A549 (cell line): Measurements from ENCODE around the gene PIK3R6. TPM values are rescaled to one million over a fixed set of nuclear protein-coding genes. Genes with fewer than 3 reads are reported as not detected.

Experiments
- ATAC-seq, 2 experiments: fragments of 200-7000 bp in 1 of 2; fragments of >200 bp in 1 of 2; cut with Nextera tagmentation in 1 of 2; cut with Tn5 transposase in 1 of 2; 3 replicates each; pipeline versions ENCODE4 v1.8.0 to v1.9.1; 2018 to 2020; ENCODE audit warnings: mild to moderate bottlenecking in 1 of 2, moderate library complexity in 1 of 2
- CTCF ChIA-PET: fragments of 300-600 bp; sonication (Branson Sonifier 250); formaldehyde crosslinking; extraction: SDS; loops from one replicate; lab custom pipeline; 2021; ENCODE audit warnings: antibody characterized with exemption, inconsistent platforms; lab: Yijun Ruan, JAX
- POLR2A ChIA-PET: fragments of 350-600 bp; formaldehyde crosslinking; extraction: SDS; loops from one replicate; lab custom pipeline; 2021; ENCODE audit warnings: antibody characterized with exemption, inconsistent platforms; lab: Yijun Ruan, JAX
- DNase-seq, 2 experiments: peaks; one replicate each; pipeline versions ENCODE4 v3.0.0 to v3.0.0-alpha.2; 2011 to 2016; ENCODE audit warnings: low read depth in 1 of 2, low spot score in 1 of 2
- FAIRE-seq: peaks from 2 replicates; lab custom pipeline; 2011; peaks lifted over from hg19 to GRCh38; lab: Jason Lieb, UNC
- H3K27ac ChIP-seq, 2 experiments: fragments of >200 bp; sonication (Bioruptor Twin); formaldehyde crosslinking; 3 replicates each; pipeline ENCODE4 v1.5.1; 2016 to 2017
- H3K4me1 ChIP-seq: fragments of >200 bp; sonication (Bioruptor Twin); formaldehyde crosslinking; 3 replicates; pipeline ENCODE4 v1.6.1; 2016
- H3K4me2 ChIP-seq: fragments of >200 bp; sonication (Bioruptor Twin); formaldehyde crosslinking; 3 replicates; pipeline ENCODE4 v1.6.1; 2016
- H3K4me3 ChIP-seq: fragments of >200 bp; sonication (Bioruptor Twin); formaldehyde crosslinking; 3 replicates; pipeline ENCODE4 v1.5.1; 2016
- H3K9me3 ChIP-seq: fragments of >200 bp; sonication (Bioruptor Twin); formaldehyde crosslinking; 3 replicates; pipeline ENCODE4 v1.6.1; 2016
- BHLHE40 ChIP-seq: IDR thresholded peaks from 2 replicates; pipeline ENCODE4 v1.6.1; 2012; ENCODE audit warnings: low read depth, low read length, inconsistent platforms
- CHD2 ChIP-seq: fragments of 150-350 bp; IDR thresholded peaks from 2 replicates; pipeline ENCODE4 v1.6.1; 2014; ENCODE audit warnings: low read length; ENCODE audit not compliant: partially characterized antibody
- EHMT2 ChIP-seq: fragments of 200-600 bp; sonication (generic); IDR thresholded peaks from 2 replicates; pipeline ENCODE4 v1.6.1; 2016; ENCODE audit warnings: antibody characterized with exemption, low read depth, mild to moderate bottlenecking, moderate library complexity
- ESRRA ChIP-seq: fragments of 150-350 bp; IDR thresholded peaks from 2 replicates; pipeline ENCODE4 v1.6.1; 2014; ENCODE audit warnings: mild to moderate bottlenecking, low read length, borderline replicate concordance
- GATA3 ChIP-seq: IDR thresholded peaks from 2 replicates; pipeline ENCODE4 v1.6.1; 2012; ENCODE audit warnings: borderline replicate concordance
- POLR2AphosphoS2 ChIP-seq: conservative IDR thresholded peaks from 2 replicates; pipeline ENCODE4 v1.6.1; 2012; ENCODE audit warnings: low read length, improper control_type of control experiment, inconsistent platforms
- RAD21 ChIP-seq, 2 experiments: fragments of >200 bp in 1 of 2; sonication (Bioruptor Twin) in 1 of 2; formaldehyde crosslinking in 1 of 2; IDR thresholded peaks in 1 of 2; conservative IDR thresholded peaks in 1 of 2; 2 replicates in 1 of 2; 3 replicates in 1 of 2; pipeline ENCODE4 v1.6.1; 2012 to 2018; ENCODE audit warnings: inconsistent platforms in 1 of 2
- RFX5 ChIP-seq: fragments of 450-650 bp; IDR thresholded peaks from 2 replicates; pipeline ENCODE4 v1.7.1; 2014; ENCODE audit warnings: antibody characterized with exemption, mild to moderate bottlenecking, moderate library complexity
- TFCP2L1 ChIP-seq: fragments of 250-450 bp; sonication (Bioruptor Pico); IDR thresholded peaks from 2 replicates; pipeline ENCODE4 v1.5.0; 2021; ENCODE audit warnings: mild to moderate bottlenecking
- ZNF302 ChIP-seq: fragments of 250-450 bp; sonication (Bioruptor Pico); IDR thresholded peaks from 2 replicates; pipeline ENCODE4 v1.9.0; 2021; ENCODE audit warnings: inconsistent platforms, mild to moderate bottlenecking, moderate library complexity
- ZSCAN20 ChIP-seq: fragments of 250-450 bp; sonication (Bioruptor Pico); IDR thresholded peaks from 2 replicates; pipeline ENCODE4 v1.8.0; 2022; ENCODE audit warnings: mild to moderate bottlenecking, moderate library complexity
- WGBS: methylation state at CpG from one replicate; pipeline ENCODE4 v1.1.6; 2017; ENCODE audit errors: missing lambda C conversion rate; 5-methylcytosine and 5-hydroxymethylcytosine counted together
- polyA plus RNA-seq, 4 experiments: library from polyadenylated mRNA; depleted of rRNA in 3 of 4; stranded (reverse); fragments of >200 nt; fragmentation: RNase III in 1 of 4; extraction: RNeasy Plus Mini Kit Qiagen cat#74134 plus additional on column Dnase treatment in 1 of 4; gene quantifications; 2 replicates in 3 of 4; 3 replicates in 1 of 4; pipeline ENCODE4 v1.2.3, GENCODE V29; 2011 to 2017
- TF ChIP-seq, protein P1 (sequence below): fragments of >200 bp; sonication (Bioruptor Twin); formaldehyde crosslinking; IDR thresholded peaks from 3 replicates; pipeline ENCODE4 v1.5.1; 2016
- TF ChIP-seq, protein P2 (sequence below): fragments of 150-350 bp; IDR thresholded peaks from 2 replicates; pipeline ENCODE4 v1.6.1; 2014; ENCODE audit warnings: low read depth, mild to moderate bottlenecking, low read length
- TF ChIP-seq, protein P3 (sequence below): fragments of 250-450 bp; sonication (Bioruptor Pico); IDR thresholded peaks from 2 replicates; pipeline ENCODE4 v1.5.0; 2020; ENCODE audit warnings: low read depth, mild to moderate bottlenecking, moderate library complexity
- TF ChIP-seq, protein P4 (sequence below): fragments of >200 bp; sonication (Bioruptor Twin); formaldehyde crosslinking; IDR thresholded peaks from 3 replicates; pipeline ENCODE4 v1.6.1; 2016
- TF ChIP-seq, protein P5 (sequence below): fragments of 450-650 bp; IDR thresholded peaks from 2 replicates; pipeline ENCODE4 v1.6.1; 2014; ENCODE audit warnings: antibody characterized with exemption

PIK3R6 gene
- polyA plus RNA-seq, 2 of the 4 experiments (the other 2 are of a cell fraction) = not detected

- POLR2A ChIA-PET = no interaction called here
- 0 out of 3 replicates have a peak, but pooled peaks cover 3% of the 10 kb centered on the region for H3K9me3 ChIP-seq
- no peak overlapping the region for H3K4me3 ChIP-seq
- H3K27ac ChIP-seq = no peak overlapping the region
- WGBS = 70% methylated on average over 11 of the region's 12 CpGs
- H3K4me2 ChIP-seq = no peak overlapping the region
- DNase-seq = no peak
- TF ChIP-seq, protein P1, sequence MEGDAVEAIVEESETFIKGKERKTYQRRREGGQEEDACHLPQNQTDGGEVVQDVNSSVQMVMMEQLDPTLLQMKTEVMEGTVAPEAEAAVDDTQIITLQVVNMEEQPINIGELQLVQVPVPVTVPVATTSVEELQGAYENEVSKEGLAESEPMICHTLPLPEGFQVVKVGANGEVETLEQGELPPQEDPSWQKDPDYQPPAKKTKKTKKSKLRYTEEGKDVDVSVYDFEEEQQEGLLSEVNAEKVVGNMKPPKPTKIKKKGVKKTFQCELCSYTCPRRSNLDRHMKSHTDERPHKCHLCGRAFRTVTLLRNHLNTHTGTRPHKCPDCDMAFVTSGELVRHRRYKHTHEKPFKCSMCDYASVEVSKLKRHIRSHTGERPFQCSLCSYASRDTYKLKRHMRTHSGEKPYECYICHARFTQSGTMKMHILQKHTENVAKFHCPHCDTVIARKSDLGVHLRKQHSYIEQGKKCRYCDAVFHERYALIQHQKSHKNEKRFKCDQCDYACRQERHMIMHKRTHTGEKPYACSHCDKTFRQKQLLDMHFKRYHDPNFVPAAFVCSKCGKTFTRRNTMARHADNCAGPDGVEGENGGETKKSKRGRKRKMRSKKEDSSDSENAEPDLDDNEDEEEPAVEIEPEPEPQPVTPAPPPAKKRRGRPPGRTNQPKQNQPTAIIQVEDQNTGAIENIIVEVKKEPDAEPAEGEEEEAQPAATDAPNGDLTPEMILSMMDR = no peak
- TF ChIP-seq BHLHE40 (no peak), ESRRA (no peak), GATA3 (no peak), ZSCAN20 (no peak)
- TF ChIP-seq, protein P2, sequence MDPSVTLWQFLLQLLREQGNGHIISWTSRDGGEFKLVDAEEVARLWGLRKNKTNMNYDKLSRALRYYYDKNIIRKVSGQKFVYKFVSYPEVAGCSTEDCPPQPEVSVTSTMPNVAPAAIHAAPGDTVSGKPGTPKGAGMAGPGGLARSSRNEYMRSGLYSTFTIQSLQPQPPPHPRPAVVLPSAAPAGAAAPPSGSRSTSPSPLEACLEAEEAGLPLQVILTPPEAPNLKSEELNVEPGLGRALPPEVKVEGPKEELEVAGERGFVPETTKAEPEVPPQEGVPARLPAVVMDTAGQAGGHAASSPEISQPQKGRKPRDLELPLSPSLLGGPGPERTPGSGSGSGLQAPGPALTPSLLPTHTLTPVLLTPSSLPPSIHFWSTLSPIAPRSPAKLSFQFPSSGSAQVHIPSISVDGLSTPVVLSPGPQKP = no peak
- TF ChIP-seq, all 56 proteins: peak for 0
- CTCF ChIA-PET = interaction anchor here (1.1 to 1.6 kb wide), 3 partner anchors 11 to 124 kb away, joined by 3 to 5 read pairs (median 4); no protein-coding TSS in a partner anchor
- ATAC-seq (no peak), FAIRE-seq (no peak)
- no peaks in the 10 kb centered on the region for H3K4me1 ChIP-seq
These were observed 28.9 kb downstream of the PIK3R6 start for GRCh38 chr17:8838551-8839095.

DNA sequence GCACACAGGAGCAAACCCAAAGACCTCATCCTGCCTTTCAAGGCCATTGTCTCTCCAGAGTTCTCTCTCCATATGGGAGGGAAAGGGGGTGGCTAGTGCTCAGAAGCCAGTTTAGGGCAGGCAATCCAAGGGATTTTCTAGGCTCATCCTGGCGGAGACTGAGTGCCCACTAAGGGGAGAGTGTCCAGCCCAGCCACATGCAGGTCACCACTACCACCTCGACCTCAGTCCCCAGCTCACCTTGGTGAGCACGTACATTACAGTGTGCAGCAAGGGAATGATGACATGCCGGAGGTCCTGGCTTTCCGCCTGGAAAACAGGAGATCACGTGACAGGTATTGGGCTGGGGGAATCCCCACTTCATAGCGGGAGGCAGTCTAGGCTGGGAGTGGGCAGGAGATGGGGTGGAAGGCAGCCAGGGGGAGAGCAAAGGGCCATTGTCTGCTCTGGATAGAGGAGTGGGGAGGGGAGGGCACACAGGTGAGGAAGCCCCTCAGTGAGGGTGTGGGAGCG is 29.9 kb downstream of the PIK3R6 start:
- POLR2A ChIA-PET = no interaction called here

DNA sequence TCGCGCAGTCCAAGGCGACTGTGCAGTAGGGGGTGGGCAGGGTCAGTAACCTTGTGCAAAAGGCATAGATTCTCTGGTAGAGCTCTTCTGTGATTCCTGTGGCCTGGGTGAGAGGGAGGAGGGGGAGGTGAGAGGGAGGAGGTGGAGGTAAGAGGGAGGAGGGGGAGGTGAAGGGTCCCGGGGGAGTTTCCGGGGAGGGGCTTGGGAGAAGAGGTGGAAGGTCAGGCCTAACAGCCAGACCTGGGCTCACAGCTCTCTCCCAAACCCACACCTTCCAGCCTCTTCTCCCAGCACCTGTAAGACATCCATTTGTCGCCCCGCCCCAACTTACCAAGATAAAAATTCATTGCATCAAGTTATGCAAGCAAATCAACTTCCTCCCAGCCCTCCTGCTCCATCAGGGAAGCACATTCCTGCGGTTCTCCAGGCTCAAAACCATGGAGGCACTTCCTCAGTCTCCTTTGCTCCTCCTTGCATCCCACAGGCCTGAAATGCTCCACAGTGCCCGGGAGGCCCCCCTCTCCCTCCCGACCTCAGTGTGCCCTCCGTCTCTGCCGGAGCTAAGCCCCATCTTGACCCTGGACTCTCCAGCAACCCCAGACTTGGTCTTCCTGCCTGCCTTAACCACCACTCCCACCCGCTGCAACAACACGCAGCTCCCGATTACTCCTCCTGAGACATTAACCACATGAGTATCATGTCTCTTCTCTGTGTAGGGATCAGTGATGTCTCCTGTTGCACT is 30.5 kb downstream of the PIK3R6 start:
- TF ChIP-seq RAD21 (conservative IDR thresholded peaks at IDR 0.05 in 1 of 2, IDR thresholded peaks at IDR 0.05 in 1 of 2) (no peak), ZSCAN20 (no peak), POLR2AphosphoS2 (no peak), RFX5 (no peak), CHD2 (no peak), TFCP2L1 (CRISPR knock-in tag) (no peak)
- TF ChIP-seq, protein P3, sequence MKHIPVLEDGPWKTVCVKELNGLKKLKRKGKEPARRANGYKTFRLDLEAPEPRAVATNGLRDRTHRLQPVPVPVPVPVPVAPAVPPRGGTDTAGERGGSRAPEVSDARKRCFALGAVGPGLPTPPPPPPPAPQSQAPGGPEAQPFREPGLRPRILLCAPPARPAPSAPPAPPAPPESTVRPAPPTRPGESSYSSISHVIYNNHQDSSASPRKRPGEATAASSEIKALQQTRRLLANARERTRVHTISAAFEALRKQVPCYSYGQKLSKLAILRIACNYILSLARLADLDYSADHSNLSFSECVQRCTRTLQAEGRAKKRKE = no peak
- TF ChIP-seq, protein P4, sequence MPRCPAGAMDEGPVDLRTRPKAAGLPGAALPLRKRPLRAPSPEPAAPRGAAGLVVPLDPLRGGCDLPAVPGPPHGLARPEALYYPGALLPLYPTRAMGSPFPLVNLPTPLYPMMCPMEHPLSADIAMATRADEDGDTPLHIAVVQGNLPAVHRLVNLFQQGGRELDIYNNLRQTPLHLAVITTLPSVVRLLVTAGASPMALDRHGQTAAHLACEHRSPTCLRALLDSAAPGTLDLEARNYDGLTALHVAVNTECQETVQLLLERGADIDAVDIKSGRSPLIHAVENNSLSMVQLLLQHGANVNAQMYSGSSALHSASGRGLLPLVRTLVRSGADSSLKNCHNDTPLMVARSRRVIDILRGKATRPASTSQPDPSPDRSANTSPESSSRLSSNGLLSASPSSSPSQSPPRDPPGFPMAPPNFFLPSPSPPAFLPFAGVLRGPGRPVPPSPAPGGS = no peak
- 58% methylated on average over 15 of the region's 15 CpGs for WGBS
- ATAC-seq (peak in 1 of 2 experiments; percentile 25; a peak in 2 of 6 replicates), DNase-seq (no peak), FAIRE-seq (no peak)
- H3K9me3 ChIP-seq = 0 out of 3 replicates have a peak, but pooled peaks cover 3% of the 10 kb centered on the region
- no peaks in the 10 kb centered on the region for H3K4me1 ChIP-seq
- H3K4me2 ChIP-seq = no peak overlapping the region
- no peak overlapping the region for H3K4me3 ChIP-seq
- no peak overlapping the region for H3K27ac ChIP-seq
- ChIA-PET POLR2A (no interaction called here), CTCF (interaction anchor here (0.6 to 2.1 kb wide), 8 partner anchors 12 to 453 kb away, joined by 3 to 7 read pairs (median 3); no protein-coding TSS in a partner anchor)

More for the DNA sequence above, 29.9 kb downstream of the PIK3R6 start:
- peak in 1 of 2 experiments; percentile 15; a peak in 1 of 6 replicates for ATAC-seq
- 13% methylated on average over 7 of the region's 8 CpGs for WGBS
- CTCF ChIA-PET = interaction anchor here (0.6 to 2.1 kb wide), 4 partner anchors 12 to 125 kb away, joined by 3 to 4 read pairs (median 4); no protein-coding TSS in a partner anchor
- TF ChIP-seq ZNF302 (CRISPR knock-in tag) (no peak), EHMT2 (no peak)
- TF ChIP-seq, protein P5, sequence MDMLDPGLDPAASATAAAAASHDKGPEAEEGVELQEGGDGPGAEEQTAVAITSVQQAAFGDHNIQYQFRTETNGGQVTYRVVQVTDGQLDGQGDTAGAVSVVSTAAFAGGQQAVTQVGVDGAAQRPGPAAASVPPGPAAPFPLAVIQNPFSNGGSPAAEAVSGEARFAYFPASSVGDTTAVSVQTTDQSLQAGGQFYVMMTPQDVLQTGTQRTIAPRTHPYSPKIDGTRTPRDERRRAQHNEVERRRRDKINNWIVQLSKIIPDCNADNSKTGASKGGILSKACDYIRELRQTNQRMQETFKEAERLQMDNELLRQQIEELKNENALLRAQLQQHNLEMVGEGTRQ = peak; percentile 72
- TF ChIP-seq, all 56 proteins: peak for 1
- DNase-seq (no peak), FAIRE-seq (no peak)
- Histone ChIP-seq H3K4me1 (no peaks in the 10 kb centered on the region), H3K27ac (no peak overlapping the region), H3K4me3 (no peak overlapping the region), H3K9me3 (0 out of 3 replicates have a peak, but pooled peaks cover 3% of the 10 kb centered on the region), H3K4me2 (no peak overlapping the region)
